Measurements from ENCODE around the gene POU2AF2.
"Not testable (repeated sequence)": the region's sequence is repeated elsewhere in the genome, so short reads cannot be mapped to it uniquely, and the experiment has no call there.

POU2AF2 gene

GRCh38 chr11:111301842-111302118 lies 56.3 kb downstream of the POU2AF2 start:
- no peak for DNase-seq

GRCh38 chr11:111302298-111302697 lies 56.8 kb downstream of the POU2AF2 start:
- peak in 1 of 51 donors; percentile 38 for DNase-seq

- no peak for DNase-seq
These were observed 57.9 kb downstream of the POU2AF2 start for GRCh38 chr11:111303461-111303860.

GRCh38 chr11:111305162-111305802 lies 59.8 kb downstream of the POU2AF2 start:
- DNase-seq, result no peak

- no peak for DNase-seq
These were observed 60.4 kb downstream of the POU2AF2 start for GRCh38 chr11:111305876-111306275.

- DNase-seq, result no peak
These were observed 60.8 kb downstream of the POU2AF2 start for GRCh38 chr11:111306321-111306720.

- no peak for DNase-seq
These were observed 62.1 kb downstream of the POU2AF2 start for GRCh38 chr11:111307472-111308108.

- no peak for DNase-seq
These were observed 62.6 kb downstream of the POU2AF2 start for GRCh38 chr11:111308140-111308539.

GRCh38 chr11:111309215-111309915 lies 63.8 kb downstream of the POU2AF2 start:
- DNase-seq, result no peak

- no peak for DNase-seq
These were observed 64.6 kb downstream of the POU2AF2 start for GRCh38 chr11:111310088-111310487.

GRCh38 chr11:111310723-111311122 lies 65.2 kb downstream of the POU2AF2 start:
- no peak for DNase-seq

GRCh38 chr11:111312076-111312475 lies 66.6 kb downstream of the POU2AF2 start:
- DNase-seq, result no peak

GRCh38 chr11:111319296-111319695 lies 73.8 kb downstream of the POU2AF2 start:
- no peak for DNase-seq

- not testable (repeated sequence) for DNase-seq
These were observed 74.7 kb downstream of the POU2AF2 start for GRCh38 chr11:111320199-111320598.

- no peak for DNase-seq
These were observed 75.4 kb downstream of the POU2AF2 start for GRCh38 chr11:111320728-111321568.

GRCh38 chr11:111322534-111322933 lies 77.0 kb downstream of the POU2AF2 start:
- DNase-seq, result no peak

- peak in 4 of 51 donors; percentile 13 to 33 (median 22) for DNase-seq
These were observed 78.8 kb downstream of the POU2AF2 start for GRCh38 chr11:111324277-111324720.

GRCh38 chr11:111325259-111325658 lies 79.7 kb downstream of the POU2AF2 start:
- no peak for DNase-seq

- DNase-seq, result no peak
These were observed 81.3 kb downstream of the POU2AF2 start for GRCh38 chr11:111326824-111327223.

GRCh38 chr11:111327908-111328624 lies 82.5 kb downstream of the POU2AF2 start:
- peak in 4 of 51 donors; percentile 10 to 43 (median 24) for DNase-seq

All from hypothalamus (tissue), 51 donors.